ENCODE measurements around the gene STAC3. TPM values are rescaled to one million over a fixed set of nuclear protein-coding genes. Genes with fewer than 3 reads are reported as not detected.

The STAC3 gene
- total and polyA plus RNA-seq, 8 donors: 2.9 to 5.1 (median 3.4) TPM

- DNase-seq: no peak
- peaks cover 92 to 100% of the 10 kb centered on the region in 2 donors for H3K27me3 ChIP-seq
- TF ChIP-seq, protein P1, sequence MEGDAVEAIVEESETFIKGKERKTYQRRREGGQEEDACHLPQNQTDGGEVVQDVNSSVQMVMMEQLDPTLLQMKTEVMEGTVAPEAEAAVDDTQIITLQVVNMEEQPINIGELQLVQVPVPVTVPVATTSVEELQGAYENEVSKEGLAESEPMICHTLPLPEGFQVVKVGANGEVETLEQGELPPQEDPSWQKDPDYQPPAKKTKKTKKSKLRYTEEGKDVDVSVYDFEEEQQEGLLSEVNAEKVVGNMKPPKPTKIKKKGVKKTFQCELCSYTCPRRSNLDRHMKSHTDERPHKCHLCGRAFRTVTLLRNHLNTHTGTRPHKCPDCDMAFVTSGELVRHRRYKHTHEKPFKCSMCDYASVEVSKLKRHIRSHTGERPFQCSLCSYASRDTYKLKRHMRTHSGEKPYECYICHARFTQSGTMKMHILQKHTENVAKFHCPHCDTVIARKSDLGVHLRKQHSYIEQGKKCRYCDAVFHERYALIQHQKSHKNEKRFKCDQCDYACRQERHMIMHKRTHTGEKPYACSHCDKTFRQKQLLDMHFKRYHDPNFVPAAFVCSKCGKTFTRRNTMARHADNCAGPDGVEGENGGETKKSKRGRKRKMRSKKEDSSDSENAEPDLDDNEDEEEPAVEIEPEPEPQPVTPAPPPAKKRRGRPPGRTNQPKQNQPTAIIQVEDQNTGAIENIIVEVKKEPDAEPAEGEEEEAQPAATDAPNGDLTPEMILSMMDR (IDR thresholded peaks at IDR 0.05): no peak
- intact Hi-C loops (cut with DNase I): no loop called here
- peaks cover 0 to 27% of the 10 kb centered on the region in 2 donors for H3K4me1 ChIP-seq
- no peak overlapping the region for H3K27ac ChIP-seq
- ATAC-seq: no peak
- no peak overlapping the region for H3K4me3 ChIP-seq
- H3K36me3 ChIP-seq: no peaks in the 10 kb centered on the region
- no peaks in the 10 kb centered on the region for H3K9me3 ChIP-seq
Observed at GRCh38 chr12:57222286-57223190, 28.4 kb downstream of the STAC3 start.

- DNase-seq (no peak), ATAC-seq (no peak)
- TF ChIP-seq, protein P1 (IDR thresholded peaks at IDR 0.05): no peak
- peaks cover 8 to 30% of the 10 kb centered on the region in 2 donors for H3K4me1 ChIP-seq
- no peak overlapping the region for H3K4me3 ChIP-seq
- H3K27ac ChIP-seq: no peak overlapping the region
- no peaks in the 10 kb centered on the region for H3K36me3 ChIP-seq
- peaks cover 90 to 100% of the 10 kb centered on the region in 2 donors for H3K27me3 ChIP-seq
- no peaks in the 10 kb centered on the region for H3K9me3 ChIP-seq
- intact Hi-C loops (cut with DNase I): no loop called here
Observed at GRCh38 chr12:57221169-57221917, 29.6 kb downstream of the STAC3 start.

DNA sequence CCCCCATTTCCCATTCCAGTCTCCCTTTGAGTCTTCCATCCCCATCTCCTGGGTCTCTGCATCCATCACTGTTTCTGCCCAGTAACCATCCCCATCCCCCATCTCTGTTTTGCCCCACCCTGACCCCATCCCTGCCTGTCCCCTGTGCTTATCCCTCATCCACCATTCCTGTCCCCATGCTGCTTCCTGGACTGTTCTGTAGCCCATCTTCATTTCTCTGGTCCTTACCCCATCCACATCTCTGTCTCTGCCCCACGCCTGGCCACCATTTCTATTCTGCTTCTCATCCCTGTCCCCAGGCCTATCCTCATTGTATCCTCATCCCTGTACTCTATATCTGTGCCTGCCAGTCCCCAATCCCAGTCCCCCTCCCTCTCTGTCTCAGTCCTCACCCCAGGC, 30.2 kb downstream of the STAC3 start:
- Histone ChIP-seq H3K27me3 (peaks cover 92 to 100% of the 10 kb centered on the region in 2 donors), H3K4me1 (peaks cover 12 to 34% of the 10 kb centered on the region in 2 donors), H3K9me3 (no peaks in the 10 kb centered on the region), H3K36me3 (no peaks in the 10 kb centered on the region), H3K27ac (no peak overlapping the region), H3K4me3 (no peak overlapping the region)
- TF ChIP-seq, protein P1 (IDR thresholded peaks at IDR 0.05): no peak
- intact Hi-C loops (cut with DNase I): no loop called here
- no peak for DNase-seq
- ATAC-seq: no peak

DNA sequence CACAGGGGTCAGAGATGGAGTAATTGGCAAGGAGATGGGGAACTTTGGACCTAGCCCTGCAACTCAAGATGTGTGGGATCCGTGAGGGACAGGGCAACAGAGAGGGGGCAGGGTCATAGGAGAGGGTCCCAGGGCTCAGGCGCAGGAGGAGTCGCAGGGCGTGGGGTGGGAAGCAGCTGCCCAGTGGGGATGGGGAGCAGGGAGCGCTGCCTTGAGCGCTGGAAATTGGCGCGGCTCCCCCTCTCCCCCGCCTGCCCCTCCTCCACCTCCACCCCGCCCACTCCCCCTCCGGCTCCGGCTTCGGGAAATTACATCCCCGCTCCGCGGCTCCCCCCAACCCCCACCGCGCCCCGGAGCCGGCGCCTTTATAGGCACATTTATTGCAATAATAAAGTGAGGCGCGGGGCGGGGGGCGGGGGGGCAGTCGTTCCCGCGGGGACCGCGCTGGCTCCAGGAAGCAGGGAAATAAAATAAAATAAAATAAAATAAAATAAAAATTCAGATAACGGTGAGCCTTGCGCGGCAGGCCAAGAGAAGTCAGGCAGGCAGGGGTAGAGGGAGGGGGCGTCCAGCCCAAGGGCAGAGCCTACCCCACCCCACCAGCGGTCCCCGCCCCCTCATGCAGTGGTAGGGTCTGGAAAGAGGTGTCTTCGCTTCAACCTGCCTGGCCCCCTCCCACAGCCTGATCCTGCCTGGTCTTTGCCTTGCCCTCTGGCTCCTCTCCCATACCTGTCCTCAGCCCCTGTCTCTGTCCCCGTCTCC, 30.8 kb downstream of the STAC3 start:
- no peak overlapping the region for H3K4me3 ChIP-seq
- ATAC-seq (no peak), DNase-seq (no peak)
- intact Hi-C loops (cut with DNase I): no loop called here
- H3K36me3 ChIP-seq: no peaks in the 10 kb centered on the region
- no peak overlapping the region for H3K27ac ChIP-seq
- peaks cover 15 to 32% of the 10 kb centered on the region in 2 donors for H3K4me1 ChIP-seq
- H3K9me3 ChIP-seq: no peaks in the 10 kb centered on the region
- H3K27me3 ChIP-seq: peaks cover 92 to 100% of the 10 kb centered on the region in 2 donors
- TF ChIP-seq, protein P1 (IDR thresholded peaks at IDR 0.05): no peak

Data from left lung (tissue), 10 donors.